GM18867 (cell line): ENCODE results near the gene FAM83E.

ENCODE experiments used
- ATAC-seq: cut with Tn5 transposase; IDR thresholded peaks from one replicate; pipeline ENCODE4 v1.9.1; 2021; ENCODE audit warnings: mild to moderate bottlenecking, moderate library complexity; ENCODE audit not compliant: unreplicated experiment

Gene FAM83E

DNA sequence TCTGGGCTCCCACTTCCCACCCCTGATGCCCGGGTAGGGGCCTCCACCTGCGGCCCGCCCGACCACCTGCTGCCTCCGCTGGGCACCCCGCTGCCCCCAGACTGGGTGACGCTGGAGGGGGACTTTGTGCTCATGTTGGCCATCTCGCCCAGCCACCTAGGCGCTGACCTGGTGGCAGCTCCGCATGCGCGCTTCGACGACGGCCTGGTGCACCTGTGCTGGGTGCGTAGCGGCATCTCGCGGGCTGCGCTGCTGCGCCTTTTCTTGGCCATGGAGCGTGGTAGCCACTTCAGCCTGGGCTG, 14.4 kb upstream of the FAM83E start:
- ATAC-seq, result no peak

DNA sequence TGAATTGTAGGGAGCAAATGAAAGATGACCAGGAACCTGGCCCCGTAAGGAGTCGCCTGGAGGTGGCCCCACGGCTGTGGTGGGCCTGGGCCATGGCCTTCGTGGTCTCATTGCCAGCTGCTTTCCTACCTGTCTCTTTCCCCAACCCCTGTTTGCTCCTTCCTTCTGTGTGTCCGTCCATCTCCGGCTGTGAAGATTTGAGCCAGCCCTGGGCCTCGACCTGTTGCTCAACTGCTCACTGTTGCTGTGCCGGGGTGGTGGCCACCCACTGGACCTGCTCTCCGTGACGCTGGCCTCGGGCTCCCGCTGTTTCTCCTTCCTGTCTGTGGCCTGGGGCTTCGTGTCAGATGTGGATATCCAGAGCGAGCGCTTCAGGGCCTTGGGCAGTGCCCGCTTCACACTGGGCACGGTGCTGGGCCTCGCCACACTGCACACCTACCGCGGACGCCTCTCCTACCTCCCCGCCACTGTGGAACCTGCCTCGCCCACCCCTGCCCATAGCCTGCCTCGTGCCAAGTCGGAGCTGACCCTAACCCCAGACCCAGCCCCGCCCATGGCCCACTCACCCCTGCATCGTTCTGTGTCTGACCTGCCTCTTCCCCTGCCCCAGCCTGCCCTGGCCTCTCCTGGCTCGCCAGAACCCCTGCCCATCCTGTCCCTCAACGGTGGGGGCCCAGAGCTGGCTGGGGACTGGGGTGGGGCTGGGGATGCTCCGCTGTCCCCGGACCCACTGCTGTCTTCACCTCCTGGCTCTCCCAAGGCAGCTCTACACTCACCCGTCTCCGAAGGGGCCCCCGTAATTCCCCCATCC, 13.8 kb upstream of the FAM83E start:
- ATAC-seq, result no peak

DNA sequence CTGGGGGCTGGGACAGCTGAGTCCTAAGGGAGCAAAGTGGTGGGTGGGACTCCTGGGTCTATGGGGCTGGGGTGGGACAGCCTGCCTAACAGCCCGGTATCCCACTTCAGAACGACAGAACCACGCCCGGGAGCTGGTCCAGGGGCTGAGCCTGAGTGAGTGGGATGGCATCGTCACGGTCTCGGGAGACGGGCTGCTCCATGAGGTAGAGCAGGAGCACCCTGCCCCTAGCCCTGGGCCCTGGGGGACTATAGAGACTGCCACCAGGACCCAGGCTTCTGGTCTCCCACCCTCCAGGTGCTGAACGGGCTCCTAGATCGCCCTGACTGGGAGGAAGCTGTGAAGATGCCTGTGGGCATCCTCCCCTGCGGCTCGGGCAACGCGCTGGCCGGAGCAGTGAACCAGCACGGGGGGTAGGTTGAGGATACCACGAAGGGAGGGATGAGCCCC, 13.0 kb upstream of the FAM83E start:
- ATAC-seq, result no peak

DNA sequence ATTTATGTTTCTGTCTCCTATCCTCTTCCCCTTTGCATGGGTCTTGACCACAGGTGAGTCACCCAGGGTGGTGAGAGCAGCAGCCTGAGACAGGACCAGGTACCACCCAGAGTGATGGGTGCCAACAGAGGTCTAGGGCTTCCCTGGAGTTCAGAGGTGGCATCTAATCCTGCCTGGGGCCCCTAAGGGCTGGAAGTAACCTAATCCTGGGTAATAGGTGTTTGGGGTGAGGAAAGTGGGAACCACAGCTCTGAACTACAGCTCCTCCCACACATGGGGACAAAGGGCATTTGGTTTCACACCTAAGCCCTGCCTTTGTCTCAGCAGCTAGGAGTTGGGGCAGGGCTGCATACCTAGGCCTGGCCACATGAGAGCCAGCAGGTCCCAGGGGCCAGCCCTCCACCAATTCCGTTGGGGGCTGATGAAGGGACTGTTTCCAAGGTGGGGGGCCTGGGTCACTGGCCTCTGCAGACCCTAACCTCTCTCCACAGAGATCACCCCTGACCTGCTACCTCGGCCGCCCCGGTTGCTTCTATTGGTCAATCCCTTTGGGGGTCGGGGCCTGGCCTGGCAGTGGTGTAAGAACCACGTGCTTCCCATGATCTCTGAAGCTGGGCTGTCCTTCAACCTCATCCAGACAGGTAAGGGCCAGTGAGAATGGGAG, 12.5 kb upstream of the FAM83E start:
- no peak for ATAC-seq

DNA sequence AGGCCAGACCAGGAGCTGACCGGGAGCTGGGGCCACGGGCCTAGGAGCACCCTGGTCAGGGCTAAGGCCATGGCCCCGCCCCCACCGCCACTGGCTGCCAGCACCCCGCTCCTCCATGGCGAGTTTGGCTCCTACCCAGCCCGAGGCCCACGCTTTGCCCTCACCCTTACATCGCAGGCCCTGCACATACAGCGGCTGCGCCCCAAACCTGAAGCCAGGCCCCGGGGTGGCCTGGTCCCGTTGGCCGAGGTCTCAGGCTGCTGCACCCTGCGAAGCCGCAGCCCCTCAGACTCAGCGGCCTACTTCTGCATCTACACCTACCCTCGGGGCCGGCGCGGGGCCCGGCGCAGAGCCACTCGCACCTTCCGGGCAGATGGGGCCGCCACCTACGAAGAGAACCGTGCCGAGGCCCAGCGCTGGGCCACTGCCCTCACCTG, 11.0 kb upstream of the FAM83E start:
- no peak for ATAC-seq

DNA sequence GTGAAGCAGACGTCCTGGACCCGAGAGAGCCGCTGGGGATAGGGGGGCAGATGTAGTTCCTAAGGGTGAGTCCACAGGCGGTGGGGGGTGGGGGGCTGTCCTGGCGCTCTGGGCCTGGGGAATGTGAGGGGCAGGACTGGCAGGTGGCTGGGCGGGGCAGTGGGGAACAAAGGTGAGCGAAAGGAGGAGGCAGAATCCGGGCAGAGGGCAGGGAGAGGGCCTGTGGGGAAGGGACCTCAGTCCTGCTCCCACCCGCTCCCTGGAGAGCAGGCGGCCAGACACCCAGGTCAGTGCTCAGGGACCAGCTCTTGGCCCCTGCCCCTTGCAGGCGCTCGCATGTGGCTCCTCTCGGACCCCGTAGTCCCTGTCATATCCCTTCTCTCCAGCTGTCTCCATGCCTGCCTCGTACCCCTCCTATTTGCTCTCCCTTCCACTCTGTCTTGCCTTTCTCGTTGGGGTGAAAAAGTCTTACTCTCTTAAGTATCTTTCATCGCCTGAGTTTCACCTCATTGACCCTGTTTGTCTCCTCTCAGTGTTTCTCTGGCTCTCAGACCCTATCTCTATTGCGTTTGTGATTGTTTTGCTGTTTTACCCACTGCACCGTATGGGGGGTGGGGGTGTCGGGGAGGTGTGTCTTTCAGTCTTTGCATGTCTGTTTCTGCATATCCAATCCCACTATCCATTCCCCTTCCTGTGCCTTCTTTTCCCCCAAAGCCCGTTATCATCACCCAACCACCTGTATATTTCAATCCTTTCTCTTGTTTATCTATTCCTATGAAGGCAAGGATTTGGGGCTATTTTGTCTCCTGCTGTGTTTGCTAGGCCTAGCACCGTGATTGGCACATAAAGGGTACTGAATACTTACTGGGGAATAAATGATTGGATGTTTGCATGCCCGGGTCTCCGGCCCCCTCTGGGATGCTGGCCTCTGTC, 10.2 kb upstream of the FAM83E start:
- no peak for ATAC-seq

DNA sequence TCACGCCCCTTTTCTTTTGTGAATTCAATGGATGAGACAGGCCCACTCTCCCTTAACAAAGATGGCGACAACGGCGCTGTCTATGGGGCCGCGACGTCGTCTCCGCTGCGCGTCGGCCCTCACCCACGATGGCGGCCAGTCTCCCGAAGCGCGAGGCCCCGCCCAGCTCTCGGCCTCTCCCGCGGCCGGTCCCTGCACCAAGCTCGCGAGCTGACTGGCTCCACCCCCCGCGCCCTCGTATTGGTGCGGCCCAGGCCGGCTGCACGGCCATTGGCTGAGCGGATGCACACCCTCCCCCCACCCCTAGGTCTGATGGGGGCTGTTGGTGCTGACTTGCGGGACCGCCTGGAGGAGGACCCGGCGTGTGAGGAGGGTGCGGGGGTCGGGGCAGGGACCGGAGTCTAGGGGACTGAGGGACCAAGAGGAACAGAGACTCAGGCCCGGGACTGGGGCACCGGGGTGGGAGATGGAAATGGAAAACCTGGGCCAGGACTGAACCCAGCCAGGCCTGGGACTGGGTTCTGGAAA, 9.3 kb upstream of the FAM83E start:
- peak; percentile 64 for ATAC-seq

DNA sequence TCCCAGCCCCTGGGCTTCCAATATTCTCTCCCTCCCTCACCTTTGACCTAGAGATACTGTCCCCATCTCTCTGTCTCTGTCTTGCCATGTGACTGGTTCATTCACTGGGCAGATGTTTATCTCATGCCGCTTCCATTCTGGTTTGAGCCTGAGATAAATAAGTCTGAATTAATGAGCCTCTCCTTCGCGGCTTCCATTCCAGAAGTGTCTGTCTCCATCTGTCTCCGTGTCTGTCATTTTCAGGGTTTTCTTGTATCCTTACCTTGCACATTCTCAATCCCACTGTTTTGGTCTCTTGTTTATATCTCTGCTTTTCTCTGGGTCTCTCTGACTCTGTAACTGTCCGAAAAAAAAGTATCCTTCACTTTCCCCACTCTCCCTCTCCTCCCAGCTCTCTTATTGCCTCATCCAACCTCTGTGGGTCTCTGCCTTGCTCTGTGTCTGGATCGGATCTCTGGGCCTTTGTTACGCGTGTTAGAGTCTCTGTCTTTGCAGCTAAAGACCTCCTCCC, 8.7 kb upstream of the FAM83E start:
- no peak for ATAC-seq

DNA sequence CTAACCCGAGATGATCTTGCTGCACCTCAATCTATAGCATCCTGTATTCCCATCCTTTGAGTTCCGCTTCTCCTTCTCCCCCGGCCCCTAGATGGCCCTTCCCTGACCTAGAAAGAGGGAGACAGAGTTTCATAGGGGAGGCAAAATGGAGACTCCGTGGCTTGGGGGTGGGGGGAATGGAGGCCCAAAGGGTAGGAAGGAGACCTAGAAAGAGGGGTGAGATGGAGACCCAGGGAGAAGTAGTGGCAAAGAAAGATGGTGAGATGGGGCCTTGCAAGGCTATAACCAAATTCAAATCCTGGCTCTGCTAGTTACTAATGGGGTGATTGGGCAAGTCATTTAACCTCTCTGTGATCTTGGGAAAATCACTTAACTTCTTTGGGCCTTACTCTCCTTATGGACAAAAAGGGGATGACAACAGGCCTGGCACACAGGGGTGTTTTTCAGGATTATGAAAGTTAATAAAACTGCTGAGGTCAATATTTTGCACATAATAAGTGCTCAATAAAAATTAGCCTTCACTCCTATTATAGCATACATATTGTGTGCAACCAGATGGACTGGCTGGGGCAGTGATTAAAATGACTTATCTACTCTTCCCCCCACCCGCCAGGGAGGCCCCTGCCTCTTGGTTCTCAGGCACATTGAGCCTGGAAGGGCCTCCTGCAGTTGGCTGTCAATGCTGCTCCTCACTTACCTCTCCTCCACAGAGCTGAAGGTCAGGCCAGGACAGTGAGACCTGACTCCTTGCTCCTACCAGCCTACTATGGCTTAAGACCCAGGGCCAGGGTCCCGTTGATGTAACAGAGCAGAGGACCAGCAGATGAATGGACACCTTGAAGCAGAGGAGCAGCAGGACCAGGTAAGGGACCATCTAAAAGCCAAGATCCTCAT, 5.1 kb upstream of the FAM83E start:
- ATAC-seq, result no peak

DNA sequence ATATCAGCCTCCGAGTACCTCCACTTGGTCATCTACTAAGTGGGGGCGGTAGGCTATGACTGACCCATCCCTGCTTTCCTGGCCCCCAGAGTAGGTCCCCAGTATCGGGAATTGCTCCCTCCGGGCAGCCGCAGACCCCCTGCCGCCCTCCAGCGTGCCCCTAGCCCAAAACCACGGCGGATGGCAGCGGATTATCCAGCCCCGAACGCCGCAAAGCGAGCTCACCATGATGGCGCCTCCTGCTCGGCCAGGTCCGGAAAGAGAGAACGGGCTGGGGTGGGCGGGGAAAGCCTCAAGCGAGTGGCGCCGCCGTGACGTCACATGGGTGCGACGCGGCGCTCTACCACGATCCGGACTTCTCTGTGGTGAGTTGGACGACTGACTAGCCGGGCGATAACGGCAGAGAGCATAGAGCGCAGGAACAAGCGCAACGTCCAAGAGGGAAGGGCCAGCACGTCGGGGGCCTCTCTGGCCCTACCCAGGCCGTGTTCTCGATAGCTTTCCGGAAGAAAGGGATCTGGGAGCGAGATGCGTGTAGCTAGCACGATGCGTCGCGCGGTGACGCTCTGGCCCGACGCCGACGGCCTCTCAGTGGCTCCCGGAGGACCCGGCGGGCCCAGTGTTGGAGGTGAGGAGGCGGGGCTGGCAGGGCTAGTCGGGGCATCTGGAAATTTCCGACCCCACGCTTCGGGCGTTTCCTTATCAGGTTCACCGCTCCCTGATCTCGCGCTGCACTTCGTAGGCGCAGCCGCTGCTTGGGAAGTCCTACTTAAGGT, 4.2 kb upstream of the FAM83E start, which contains the start of the genes RPL18 and SPHK2:
Gene RPL18, minus strand, starts transcription at position 263 of the 776 bp plus-strand sequence. Its CDS starts 35 bp downstream, at position 228.
Gene SPHK2, plus strand, starts transcription at position 591 of the 776 bp plus-strand sequence. CDS start 1,009 bp downstream, outside the sequence.
- peak; percentile 83 for ATAC-seq

DNA sequence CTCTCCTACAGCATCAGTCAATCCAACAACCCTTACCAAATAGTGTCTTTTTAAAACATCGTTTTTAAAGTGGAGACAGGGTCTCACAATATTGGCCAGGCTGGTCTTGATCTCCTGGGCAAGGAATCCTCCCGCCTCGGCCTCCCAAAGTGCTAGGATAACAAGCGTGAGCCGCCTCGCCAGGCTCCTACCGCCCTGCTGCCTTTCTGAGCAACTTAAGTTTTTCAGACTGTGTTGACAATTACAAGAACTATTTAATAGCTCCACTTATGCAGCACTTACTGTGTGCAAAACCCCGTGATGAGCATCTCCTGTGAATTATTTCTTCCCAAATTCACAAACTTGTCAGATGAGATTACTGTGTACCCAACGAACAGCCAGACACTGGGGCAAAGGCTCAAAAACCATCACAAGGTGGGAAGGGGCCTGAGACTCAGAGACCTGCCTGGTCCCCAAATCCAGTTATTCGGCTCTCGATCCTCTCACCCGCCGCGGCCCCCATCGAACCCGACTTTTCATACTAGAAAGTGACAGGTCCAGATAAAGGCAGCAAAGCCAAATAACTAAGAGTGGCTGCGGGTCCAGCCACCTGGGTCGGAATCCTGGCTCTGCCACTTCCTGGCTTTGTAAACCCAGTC, 3.5 kb upstream of the FAM83E start:
- ATAC-seq, result no peak

DNA sequence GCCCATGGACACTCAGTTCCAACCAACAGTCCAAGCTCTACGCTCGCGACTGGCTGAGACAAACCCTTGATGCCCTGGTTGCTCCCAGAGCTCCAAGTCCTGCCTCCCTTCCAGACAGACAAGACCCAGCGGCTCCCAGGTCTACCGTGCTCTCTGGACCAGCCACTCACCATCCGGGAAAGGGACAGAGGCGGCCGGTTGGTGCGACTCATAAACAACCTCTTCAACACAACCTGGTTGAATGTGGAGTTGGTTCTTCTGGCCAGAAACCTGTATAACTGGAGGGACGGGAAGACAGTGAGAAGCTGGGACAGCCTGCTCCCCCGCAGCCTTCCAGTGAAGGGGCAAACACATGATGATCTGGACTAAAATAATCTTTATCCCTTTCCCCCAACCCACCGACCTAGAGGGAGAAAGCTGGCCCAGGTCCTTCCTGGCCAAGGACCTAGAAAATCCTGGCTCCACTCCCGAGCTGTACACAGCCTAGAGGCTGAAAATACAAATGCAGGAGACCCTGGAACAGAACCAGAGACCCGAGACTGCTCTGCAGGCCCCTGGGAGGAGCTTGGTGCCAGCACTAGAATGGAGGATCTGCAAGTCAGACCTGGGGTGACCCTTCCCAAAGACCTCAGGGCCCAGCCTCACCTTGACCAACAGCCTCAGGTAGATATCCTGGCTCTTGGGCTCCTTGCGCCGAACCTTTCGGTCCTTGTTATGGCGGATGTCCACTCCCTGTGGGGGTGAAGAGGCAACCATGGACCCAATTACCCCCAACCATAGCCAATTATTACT, 2.5 kb upstream of the FAM83E start:
- no peak for ATAC-seq

DNA sequence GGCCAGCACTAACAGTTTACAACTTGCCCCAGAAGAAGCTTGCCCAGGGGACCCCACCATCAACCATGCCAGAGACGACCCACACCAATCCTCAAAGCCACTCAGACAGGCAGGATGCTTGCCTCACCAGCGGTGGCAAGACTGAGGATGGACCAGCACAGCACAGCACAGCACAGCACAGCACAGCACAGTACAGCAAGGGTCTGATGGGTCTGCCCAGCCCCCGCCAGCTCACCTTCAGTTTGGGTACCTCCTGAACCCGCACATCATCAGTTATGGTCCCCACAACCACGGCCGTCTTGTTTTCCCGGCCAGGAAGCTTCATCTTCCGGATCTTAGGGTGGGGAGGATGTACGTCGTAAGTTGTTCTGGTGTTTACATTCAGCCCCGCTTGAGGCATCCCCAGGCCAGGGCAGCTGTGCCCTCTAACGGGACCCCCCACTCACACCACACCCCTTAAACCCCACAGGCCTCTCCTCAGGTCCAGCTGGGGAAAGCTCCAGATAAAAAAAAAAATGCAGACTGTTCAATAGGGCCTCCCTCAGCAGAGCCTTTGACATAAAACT, 1.7 kb upstream of the FAM83E start:
- ATAC-seq, result no peak

DNA sequence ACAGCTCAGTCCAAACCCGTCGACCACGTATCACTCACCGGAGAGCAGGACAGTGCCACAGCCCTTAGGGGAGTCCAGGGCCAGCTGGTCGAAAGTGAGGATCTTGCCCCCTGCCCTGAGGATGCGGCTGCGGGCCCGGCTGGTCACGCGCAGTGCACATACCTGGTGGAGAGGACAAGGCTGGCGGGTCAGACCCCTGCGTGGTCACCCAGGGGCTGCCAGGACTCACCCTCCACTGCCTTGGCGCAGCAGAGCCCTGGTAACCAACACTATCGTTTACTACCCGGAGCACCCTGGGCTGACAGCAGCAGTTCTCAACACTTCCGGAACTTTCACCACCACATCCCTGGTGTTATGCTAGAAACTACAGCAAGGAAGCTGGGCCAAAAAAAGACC, 1.2 kb upstream of the FAM83E start:
- ATAC-seq, result no peak

DNA sequence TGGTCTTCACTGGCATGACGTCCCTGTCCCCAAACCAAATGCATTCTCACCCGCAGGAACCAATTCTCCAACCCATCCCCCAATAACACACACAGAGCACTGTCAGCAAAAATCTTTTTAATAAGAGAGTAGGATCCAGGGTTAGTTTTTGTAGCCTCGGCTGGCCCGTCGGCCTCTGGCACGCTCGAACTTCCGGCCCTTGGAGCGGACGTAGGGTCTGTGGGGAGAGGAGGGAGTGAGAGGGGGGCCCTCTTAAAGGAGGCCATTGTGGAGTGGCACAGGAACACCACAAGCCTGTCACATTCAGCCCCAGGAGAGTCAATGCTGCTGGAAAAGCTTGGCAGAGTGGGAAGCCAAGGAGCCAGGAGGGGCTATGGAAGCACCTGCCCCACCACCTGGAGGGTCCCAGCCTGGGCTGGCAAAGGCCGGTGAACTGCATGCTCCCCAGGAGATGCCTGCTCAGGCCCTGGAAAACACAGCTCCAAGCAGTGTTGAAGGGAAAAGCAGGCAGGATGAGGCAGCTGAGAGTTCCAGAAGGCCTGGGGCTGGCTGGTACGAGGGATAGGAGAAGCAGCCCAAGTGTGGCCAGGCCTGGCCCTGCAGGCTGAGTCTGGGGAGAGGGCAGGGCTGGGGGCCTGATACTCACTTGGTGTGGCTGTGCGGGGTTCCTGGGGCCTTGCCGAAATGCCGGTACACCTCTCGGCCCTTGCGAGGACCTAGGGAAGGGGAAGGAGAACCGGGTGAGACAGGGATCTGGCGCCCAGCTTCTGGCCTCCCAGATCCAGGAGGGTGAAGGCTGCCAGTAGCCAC, 560 bp upstream of the FAM83E start:
- no peak for ATAC-seq

DNA sequence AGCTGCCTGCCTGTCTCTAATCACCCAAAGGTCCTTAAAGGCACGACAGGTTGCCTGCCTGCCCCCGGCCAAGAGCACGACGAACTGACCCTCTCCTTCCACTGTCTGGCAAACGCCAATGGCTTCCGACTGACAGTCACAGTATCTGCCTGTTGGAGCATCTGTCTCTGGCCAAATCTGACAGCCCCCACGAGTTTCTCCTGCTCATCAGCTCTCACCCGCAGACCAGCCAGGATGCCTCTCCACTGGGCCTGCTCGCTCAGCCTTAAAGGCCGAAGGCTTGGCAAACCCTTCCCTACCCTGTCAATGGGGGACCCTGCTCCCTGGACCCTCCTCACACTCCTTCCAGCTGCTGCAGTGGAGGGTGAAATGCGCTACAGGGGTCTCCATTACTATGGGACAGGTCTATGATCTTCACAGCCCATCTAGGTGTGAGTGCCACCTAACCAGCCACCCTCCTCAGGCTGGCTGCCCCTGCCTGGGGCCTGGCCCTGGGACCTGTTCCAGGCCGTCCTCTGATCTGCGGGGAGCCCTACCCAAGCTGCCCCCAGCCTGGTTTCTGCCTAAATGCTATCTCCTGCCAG, 932 bp downstream of the FAM83E start:
- ATAC-seq, result no peak
